Keratinocyte (primary cell): ENCODE measurements around the gene ALPK1. TPM values are rescaled to one million over a fixed set of nuclear protein-coding genes. Genes with fewer than 3 reads are reported as not detected.

Experiments
- DNase-seq: peaks from one replicate; pipeline ENCODE4 v3.0.0-alpha.2; 2011; ENCODE audit warnings: low read depth, missing footprints, low spot score
- FAIRE-seq: peaks from 2 replicates; lab custom pipeline; 2011; peaks lifted over from hg19 to GRCh38; lab: Jason Lieb, UNC
- H2AFZ ChIP-seq: 2 replicates; pipeline ENCODE4 v1.6.0; 2012; ENCODE audit warnings: low read length, control low read depth, inconsistent platforms; ENCODE audit not compliant: control insufficient read depth
- H3K27ac ChIP-seq: 2 replicates; pipeline ENCODE4 v1.5.1; 2011; ENCODE audit warnings: low read length; ENCODE audit not compliant: control insufficient read depth, insufficient read depth
- H3K27me3 ChIP-seq: 3 replicates; pipeline ENCODE4 v1.6.0; 2011; ENCODE audit warnings: low read length; ENCODE audit not compliant: control insufficient read depth, insufficient read depth; ENCODE audit errors: extremely low read depth
- H3K36me3 ChIP-seq, 2 experiments: 2 replicates in 1 of 2; 3 replicates in 1 of 2; pipeline ENCODE4 v1.5.1; 2011; ENCODE audit warnings: low read length in 2 of 2, mild to moderate bottlenecking in 1 of 2; ENCODE audit not compliant: control insufficient read depth in 2 of 2, insufficient read depth in 2 of 2; ENCODE audit errors: extremely low read depth in 1 of 2
- H3K4me1 ChIP-seq: 3 replicates; pipeline ENCODE4 v1.5.1; 2011; ENCODE audit warnings: low read length; ENCODE audit not compliant: control insufficient read depth, insufficient read depth; ENCODE audit errors: extremely low read depth
- H3K4me2 ChIP-seq: 3 replicates; pipeline ENCODE4 v1.6.0; 2011; ENCODE audit warnings: low read depth, low read length; ENCODE audit not compliant: control insufficient read depth, insufficient read depth; ENCODE audit errors: extremely low read depth
- H3K4me3 ChIP-seq, 3 experiments: fragments of 200-600 bp in 1 of 3; sonication (generic) in 1 of 3; 2 replicates in 2 of 3; 3 replicates in 1 of 3; pipeline ENCODE4 v1.5.1; 2011 to 2016; ENCODE audit warnings: low read length in 3 of 3, mild to moderate bottlenecking in 3 of 3, control low read depth in 2 of 3, inconsistent platforms in 1 of 3, low read depth in 1 of 3, mixed read lengths in 1 of 3, mixed run types in 1 of 3, moderate library complexity in 1 of 3; ENCODE audit not compliant: control insufficient read depth in 2 of 3, insufficient read depth in 2 of 3; ENCODE audit errors: extremely low read depth in 1 of 3
- H3K79me2 ChIP-seq: 2 replicates; pipeline ENCODE4 v1.6.0; 2012; ENCODE audit warnings: low read length; ENCODE audit not compliant: control insufficient read depth, insufficient read depth
- H3K9ac ChIP-seq: 3 replicates; pipeline ENCODE4 v1.6.0; 2011; ENCODE audit warnings: low read length; ENCODE audit not compliant: control insufficient read depth, insufficient read depth; ENCODE audit errors: extremely low read depth
- H3K9me1 ChIP-seq: 3 replicates; pipeline ENCODE4 v1.6.0; 2011; ENCODE audit warnings: low read length; ENCODE audit not compliant: control insufficient read depth, insufficient read depth; ENCODE audit errors: extremely low read depth
- H3K9me3 ChIP-seq: 2 replicates; pipeline ENCODE4 v1.5.1; 2012; ENCODE audit warnings: low read depth, low read length; ENCODE audit not compliant: control insufficient read depth
- H4K20me1 ChIP-seq: 3 replicates; pipeline ENCODE4 v1.6.0; 2011; ENCODE audit warnings: low read length; ENCODE audit not compliant: control insufficient read depth, insufficient read depth; ENCODE audit errors: extremely low read depth
- CTCF ChIP-seq, 3 experiments: IDR thresholded peaks in 1 of 3; conservative IDR thresholded peaks in 1 of 3; optimal IDR thresholded peaks in 1 of 3; 2 replicates in 2 of 3; 3 replicates in 1 of 3; pipeline versions ENCODE3 to v1.5.1; 2011; ENCODE audit warnings: low read length in 3 of 3, mild to moderate bottlenecking in 3 of 3, moderate library complexity in 2 of 3, control low read depth in 1 of 3, inconsistent platforms in 1 of 3; ENCODE audit not compliant: insufficient read depth in 2 of 3; ENCODE audit errors: extremely low read depth in 1 of 3
- EZH2 ChIP-seq: IDR thresholded peaks from one replicate; pipeline ENCODE4 v1.6.1; 2012; ENCODE audit warnings: inconsistent platforms, mild to moderate bottlenecking, low read length, moderate library complexity
- dilution Hi-C: fragments of 300-500 bp; cut with MboI; formaldehyde crosslinking; loops from one replicate; pipeline ENCODE4 v1.7.0; 2020; ENCODE audit warnings: low sequenced_read_pairs; ENCODE audit not compliant: extremely low pct_ligation_motif_present
- polyA plus RNA-seq, 5 experiments: library from polyadenylated mRNA; depleted of rRNA in 3 of 5; stranded (reverse) in 3 of 5; stranded (forward) in 1 of 5; unstranded in 1 of 5; fragments of >200 nt; gene quantifications; 1 replicate in 1 of 5; 2 replicates in 3 of 5; 3 replicates in 1 of 5; pipeline versions ENCODE4 v1.2.1 to v1.2.3, GENCODE V29; 2011 to 2012; ENCODE audit warnings: missing spikeins in 2 of 5, low read depth in 1 of 5, low replicate concordance in 1 of 5

The ALPK1 gene
- polyA plus RNA-seq, 1 donor (not counting 4 experiments of a cell fraction or from before 2014, with no cell fraction given): 5.5 TPM

GRCh38 chr4:112252234-112252633 is 44.9 kb upstream of the ALPK1 start:
- no peak for FAIRE-seq
- dilution Hi-C loops: no loop called here

DNA sequence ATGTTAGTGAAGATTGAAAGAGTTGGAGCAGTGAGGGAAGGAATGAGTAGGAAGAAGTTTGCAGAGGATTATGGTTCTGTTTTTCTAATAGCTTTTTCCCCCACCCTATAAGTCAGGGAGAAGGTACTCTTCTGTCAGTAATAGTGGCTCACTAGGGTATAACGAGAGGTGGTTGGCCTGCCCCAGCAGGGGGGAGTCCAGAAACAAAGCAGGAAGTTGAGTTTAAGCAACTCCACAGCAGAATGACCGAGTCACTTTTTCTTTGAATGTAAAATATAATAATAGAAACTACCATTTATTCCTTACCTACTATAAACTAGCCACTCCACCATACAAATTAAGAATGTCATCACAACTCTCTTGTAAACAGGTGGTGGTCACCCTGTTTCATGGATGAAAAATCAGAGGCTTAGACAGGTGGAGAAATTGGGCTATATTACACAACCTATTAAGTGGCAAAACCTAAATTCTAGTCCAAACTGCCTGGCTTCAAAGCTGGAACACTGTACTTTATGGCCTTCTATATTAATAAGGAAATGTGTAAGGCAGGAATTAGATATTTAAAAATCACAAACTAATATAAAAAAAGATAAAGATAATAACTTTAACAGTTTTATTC is 43.7 kb upstream of the ALPK1 start:
- DNase-seq: no peak
- H4K20me1 ChIP-seq: no peaks in the 10 kb centered on the region
- H3K4me2 ChIP-seq: no peak overlapping the region
- H3K4me3 ChIP-seq: no peak overlapping the region
- dilution Hi-C loops: no loop called here
- no peaks in the 10 kb centered on the region for H3K9me1 ChIP-seq
- H3K36me3 ChIP-seq: no peaks in the 10 kb centered on the region
- no peak overlapping the region for H3K27ac ChIP-seq
- no peaks in the 10 kb centered on the region for H3K9me3 ChIP-seq
- no peaks in the 10 kb centered on the region for H3K27me3 ChIP-seq
- H3K9ac ChIP-seq: no peak overlapping the region
- no peak overlapping the region for H2AFZ ChIP-seq
- no peaks in the 10 kb centered on the region for H3K79me2 ChIP-seq
- H3K4me1 ChIP-seq: no peaks in the 10 kb centered on the region
- no peak for FAIRE-seq
- no peak for TF ChIP-seq EZH2
- TF ChIP-seq CTCF (optimal IDR thresholded peaks at IDR 0.05 in 1 of 3, IDR thresholded peaks at IDR 0.05 in 1 of 3, conservative IDR thresholded peaks at IDR 0.05 in 1 of 3; ENCODE audit: extremely low read depth in 1 of 3, insufficient read depth in 2 of 3, low read length in 3 of 3): no peak

More at GRCh38 chr4:112252234-112252633, 44.9 kb upstream of the ALPK1 start:
- Histone ChIP-seq H3K4me3 (no peak overlapping the region), H3K4me1 (no peaks in the 10 kb centered on the region), H3K9ac (no peak overlapping the region), H3K36me3 (no peaks in the 10 kb centered on the region), H3K4me2 (no peak overlapping the region), H4K20me1 (no peaks in the 10 kb centered on the region), H3K9me1 (no peaks in the 10 kb centered on the region), H2AFZ (no peak overlapping the region), H3K27ac (no peak overlapping the region), H3K79me2 (no peaks in the 10 kb centered on the region), H3K9me3 (no peaks in the 10 kb centered on the region), H3K27me3 (no peaks in the 10 kb centered on the region)
- DNase-seq: no peak
- TF ChIP-seq EZH2: no peak
- TF ChIP-seq CTCF (optimal IDR thresholded peaks at IDR 0.05 in 1 of 3, IDR thresholded peaks at IDR 0.05 in 1 of 3, conservative IDR thresholded peaks at IDR 0.05 in 1 of 3; ENCODE audit: extremely low read depth in 1 of 3, insufficient read depth in 2 of 3, low read length in 3 of 3): no peak
